Measurements from ENCODE around the gene PSMC5. TPM values are rescaled to one million over a fixed set of nuclear protein-coding genes. Genes with fewer than 3 reads are reported as not detected.

Gene PSMC5
- total RNA-seq, 2 experiments from 2014 or later: 155 to 157 TPM

- CTCF ChIA-PET: interaction anchor here (0.7 to 4.0 kb wide), 15 partner anchors 10 to 170 kb away, joined by 3 to 15 read pairs (median 5); partner anchors contain the start of gene CCDC47
- Mint-ChIP-seq H3K27ac (no peak overlapping the region), H3K4me1 (ENCODE audit: low read depth) (peaks cover 51% of the 10 kb centered on the region), H3K27me3 (no peaks in the 10 kb centered on the region), H3K9me3 (no peaks in the 10 kb centered on the region), H3K36me3 (ENCODE audit: low read depth) (peaks cover 64% of the 10 kb centered on the region), H3K4me3 (no peak overlapping the region)
- TF ChIP-seq, protein P1, sequence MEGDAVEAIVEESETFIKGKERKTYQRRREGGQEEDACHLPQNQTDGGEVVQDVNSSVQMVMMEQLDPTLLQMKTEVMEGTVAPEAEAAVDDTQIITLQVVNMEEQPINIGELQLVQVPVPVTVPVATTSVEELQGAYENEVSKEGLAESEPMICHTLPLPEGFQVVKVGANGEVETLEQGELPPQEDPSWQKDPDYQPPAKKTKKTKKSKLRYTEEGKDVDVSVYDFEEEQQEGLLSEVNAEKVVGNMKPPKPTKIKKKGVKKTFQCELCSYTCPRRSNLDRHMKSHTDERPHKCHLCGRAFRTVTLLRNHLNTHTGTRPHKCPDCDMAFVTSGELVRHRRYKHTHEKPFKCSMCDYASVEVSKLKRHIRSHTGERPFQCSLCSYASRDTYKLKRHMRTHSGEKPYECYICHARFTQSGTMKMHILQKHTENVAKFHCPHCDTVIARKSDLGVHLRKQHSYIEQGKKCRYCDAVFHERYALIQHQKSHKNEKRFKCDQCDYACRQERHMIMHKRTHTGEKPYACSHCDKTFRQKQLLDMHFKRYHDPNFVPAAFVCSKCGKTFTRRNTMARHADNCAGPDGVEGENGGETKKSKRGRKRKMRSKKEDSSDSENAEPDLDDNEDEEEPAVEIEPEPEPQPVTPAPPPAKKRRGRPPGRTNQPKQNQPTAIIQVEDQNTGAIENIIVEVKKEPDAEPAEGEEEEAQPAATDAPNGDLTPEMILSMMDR (IDR thresholded peaks at IDR 0.05): no peak
- no peak for DNase-seq
- intact Hi-C loops (cut with micrococcal nuclease): loop anchor here (5.0 kb wide), 1 partner anchor 137 kb away; no protein-coding TSS in a partner anchor
- ATAC-seq: no peak
- POLR2A ChIA-PET: interaction anchor here (0.6 to 11.6 kb wide), 7 partner anchors 6 to 388 kb away, joined by 3 to 188 read pairs (median 4); partner anchors contain the start of genes CYB561, LIMD2 and SMARCD2
Measured at GRCh38 chr17:63833741-63834373, 6.6 kb downstream of the PSMC5 start.

GRCh38 chr17:63834431-63835166 is 7.4 kb downstream of the PSMC5 start:
- H3K9me3 Mint-ChIP-seq: no peaks in the 10 kb centered on the region
- no peaks in the 10 kb centered on the region for H3K27me3 Mint-ChIP-seq
- peaks cover 56% of the 10 kb centered on the region for H3K36me3 Mint-ChIP-seq (ENCODE audit: low read depth)
- DNase-seq (peak; percentile 61), ATAC-seq (peak; percentile 83)
- POLR2A ChIA-PET: interaction anchor here (0.6 to 11.6 kb wide), 9 partner anchors 5 to 312 kb away, joined by 3 to 188 read pairs (median 3); partner anchors contain the start of gene SMARCD2
- CTCF ChIA-PET: interaction anchor here (0.7 to 4.0 kb wide), 16 partner anchors 9 to 171 kb away, joined by 3 to 15 read pairs (median 4); partner anchors contain the start of gene CCDC47
- intact Hi-C loops (cut with micrococcal nuclease): loop anchor here (5.0 kb wide), 1 partner anchor 137 kb away; no protein-coding TSS in a partner anchor
- H3K4me1 Mint-ChIP-seq (ENCODE audit: low read depth): peaks cover 47% of the 10 kb centered on the region
- peak overlapping the region; percentile 69 for H3K27ac Mint-ChIP-seq
- TF ChIP-seq, protein P1 (IDR thresholded peaks at IDR 0.05): peak; percentile 58
- H3K4me3 Mint-ChIP-seq: no peak overlapping the region

DNA sequence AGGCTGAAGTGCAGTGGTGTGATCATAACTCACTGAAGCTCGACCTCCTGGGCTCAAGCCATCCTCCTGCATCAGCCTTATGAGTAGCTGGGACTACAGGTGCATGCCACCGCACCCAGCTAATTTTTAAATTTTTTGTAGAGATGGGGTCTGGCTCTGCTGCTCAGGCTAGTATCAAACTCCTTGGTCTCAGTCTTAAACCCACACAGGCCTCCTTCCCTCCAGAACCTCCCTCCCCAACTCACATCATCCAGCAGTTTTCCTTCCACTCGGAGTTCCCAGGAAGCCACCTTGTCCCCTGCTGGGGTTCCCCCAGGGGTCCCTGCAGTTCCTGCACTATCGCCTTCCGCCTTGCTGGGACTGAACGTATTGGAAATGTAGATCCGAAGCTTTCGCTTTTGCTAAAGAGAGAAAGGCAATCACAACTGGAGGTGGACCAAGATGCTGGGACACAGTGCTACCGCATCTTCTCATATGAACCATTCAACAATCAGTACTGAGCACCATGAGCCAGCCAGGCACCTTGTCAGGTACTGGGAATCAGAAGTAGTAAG is 8.0 kb downstream of the PSMC5 start:
- intact Hi-C loops (cut with micrococcal nuclease): no loop called here
- Mint-ChIP-seq H3K27ac (peak overlapping the region; percentile 14), H3K27me3 (no peaks in the 10 kb centered on the region), H3K4me1 (ENCODE audit: low read depth) (peaks cover 41% of the 10 kb centered on the region), H3K9me3 (no peaks in the 10 kb centered on the region), H3K36me3 (ENCODE audit: low read depth) (peaks cover 50% of the 10 kb centered on the region), H3K4me3 (no peak overlapping the region)
- ChIA-PET POLR2A (interaction anchor here (0.7 to 6.6 kb wide), 7 partner anchors 9 to 311 kb away, joined by 3 to 66 read pairs (median 3); no protein-coding TSS in a partner anchor), CTCF (interaction anchor here (0.6 to 4.0 kb wide), 10 partner anchors 8 to 137 kb away, joined by 3 to 15 read pairs (median 5); no protein-coding TSS in a partner anchor)
- TF ChIP-seq, protein P1 (IDR thresholded peaks at IDR 0.05): no peak
- no peak for ATAC-seq
- DNase-seq: no peak

GRCh38 chr17:63836811-63837210 is 9.6 kb downstream of the PSMC5 start:
- H3K9me3 Mint-ChIP-seq: no peaks in the 10 kb centered on the region
- H3K36me3 Mint-ChIP-seq (ENCODE audit: low read depth): peaks cover 40% of the 10 kb centered on the region
- intact Hi-C loops (cut with micrococcal nuclease): no loop called here
- CTCF ChIA-PET: interaction anchor here (0.8 to 1.1 kb wide), 3 partner anchors 9 to 411 kb away, joined by 3 read pairs; partner anchors contain the start of gene PSMC5
- peaks cover 33% of the 10 kb centered on the region for H3K4me1 Mint-ChIP-seq (ENCODE audit: low read depth)
- H3K27ac Mint-ChIP-seq: no peak overlapping the region
- ATAC-seq (no peak), DNase-seq (no peak)
- POLR2A ChIA-PET: interaction anchor here (1.0 to 7.8 kb wide), 2 partner anchors 8 to 308 kb away, joined by 3 to 188 read pairs; partner anchors contain the start of genes FTSJ3 and PSMC5
- H3K4me3 Mint-ChIP-seq: no peak overlapping the region
- H3K27me3 Mint-ChIP-seq: no peaks in the 10 kb centered on the region
- TF ChIP-seq, protein P1 (IDR thresholded peaks at IDR 0.05): no peak
